ENCODE measurements around the gene NOP56. TPM values are rescaled to one million over a fixed set of nuclear protein-coding genes. Genes with fewer than 3 reads are reported as not detected.

The NOP56 gene
- total RNA-seq (2012; rRNA removed), result 209 and 212 TPM in 2 replicates

- Histone ChIP-seq H3K4me3 (ENCODE audit: low read length) (peak within 1 kb of the TSS; percentile 87), H3K4me2 (ENCODE audit: low read length) (peak within 1 kb of the TSS; percentile 86), H3K36me3 (ENCODE audit: insufficient read depth, low read length) (peaks cover 37% of the 10 kb centered on the region), H3K9ac (ENCODE audit: low read depth, low read length) (peak within 1 kb of the TSS; percentile 90), H3K4me1 (ENCODE audit: control insufficient read depth, insufficient read depth, low read length) (peaks cover 22% of the 10 kb centered on the region), H3K9me3 (replicated peaks; ENCODE audit: low read length) (no peaks in the 10 kb centered on the region), H3K27me3 (ENCODE audit: control insufficient read depth, insufficient read depth, low read length) (no peaks in the 10 kb centered on the region)
Measured at GRCh38 chr20:2651772-2652723, at the start of gene NOP56. Gene NOP56 (plus strand): TSS chr20:2652632. CDS start chr20:2652661, 29 bp downstream.

GRCh38 chr20:2602746-2603145 is 49.7 kb upstream of the NOP56 start:
- Histone ChIP-seq H3K9me3 (replicated peaks; ENCODE audit: low read length) (peaks cover 4% of the 10 kb centered on the region), H3K4me1 (ENCODE audit: control insufficient read depth, insufficient read depth, low read length) (no peaks in the 10 kb centered on the region), H3K4me3 (ENCODE audit: low read length) (no peak overlapping the region), H3K27me3 (ENCODE audit: control insufficient read depth, insufficient read depth, low read length) (peaks cover 24% of the 10 kb centered on the region), H3K36me3 (ENCODE audit: insufficient read depth, low read length) (no peaks in the 10 kb centered on the region), H3K9ac (ENCODE audit: low read depth, low read length) (no peak overlapping the region), H3K4me2 (ENCODE audit: low read length) (no peak overlapping the region)

GRCh38 chr20:2603816-2604505 is 48.5 kb upstream of the NOP56 start:
- Histone ChIP-seq H3K9ac (ENCODE audit: low read depth, low read length) (no peak overlapping the region), H3K27me3 (ENCODE audit: control insufficient read depth, insufficient read depth, low read length) (peaks cover 24% of the 10 kb centered on the region), H3K9me3 (replicated peaks; ENCODE audit: low read length) (peaks cover 4% of the 10 kb centered on the region), H3K4me1 (ENCODE audit: control insufficient read depth, insufficient read depth, low read length) (no peaks in the 10 kb centered on the region), H3K4me2 (ENCODE audit: low read length) (no peak overlapping the region), H3K36me3 (ENCODE audit: insufficient read depth, low read length) (no peaks in the 10 kb centered on the region), H3K4me3 (ENCODE audit: low read length) (no peak overlapping the region)

GRCh38 chr20:2604506-2604835 is 48.0 kb upstream of the NOP56 start:
- H3K9ac ChIP-seq (ENCODE audit: low read depth, low read length), result no peak overlapping the region
- no peak overlapping the region for H3K4me3 ChIP-seq (ENCODE audit: low read length)
- H3K4me2 ChIP-seq (ENCODE audit: low read length), result no peak overlapping the region
- peaks cover 4% of the 10 kb centered on the region for H3K9me3 ChIP-seq (replicated peaks; ENCODE audit: low read length)
- peaks cover 24% of the 10 kb centered on the region for H3K27me3 ChIP-seq (ENCODE audit: control insufficient read depth, insufficient read depth, low read length)
- H3K4me1 ChIP-seq (ENCODE audit: control insufficient read depth, insufficient read depth, low read length), result no peaks in the 10 kb centered on the region
- no peaks in the 10 kb centered on the region for H3K36me3 ChIP-seq (ENCODE audit: insufficient read depth, low read length)

GRCh38 chr20:2606507-2607006 is 45.9 kb upstream of the NOP56 start:
- no peak overlapping the region for H3K9ac ChIP-seq (ENCODE audit: low read depth, low read length)
- H3K4me2 ChIP-seq (ENCODE audit: low read length), result no peak overlapping the region
- peaks cover 4% of the 10 kb centered on the region for H3K9me3 ChIP-seq (replicated peaks; ENCODE audit: low read length)
- peaks cover 33% of the 10 kb centered on the region for H3K27me3 ChIP-seq (ENCODE audit: control insufficient read depth, insufficient read depth, low read length)
- no peaks in the 10 kb centered on the region for H3K36me3 ChIP-seq (ENCODE audit: insufficient read depth, low read length)
- no peaks in the 10 kb centered on the region for H3K4me1 ChIP-seq (ENCODE audit: control insufficient read depth, insufficient read depth, low read length)
- no peak overlapping the region for H3K4me3 ChIP-seq (ENCODE audit: low read length)

- Histone ChIP-seq H3K27me3 (ENCODE audit: control insufficient read depth, insufficient read depth, low read length) (peaks cover 34% of the 10 kb centered on the region), H3K4me2 (ENCODE audit: low read length) (no peak overlapping the region), H3K36me3 (ENCODE audit: insufficient read depth, low read length) (no peaks in the 10 kb centered on the region), H3K4me1 (ENCODE audit: control insufficient read depth, insufficient read depth, low read length) (no peaks in the 10 kb centered on the region), H3K4me3 (ENCODE audit: low read length) (no peak overlapping the region), H3K9ac (ENCODE audit: low read depth, low read length) (no peak overlapping the region), H3K9me3 (replicated peaks; ENCODE audit: low read length) (peaks cover 4% of the 10 kb centered on the region)
Measured at GRCh38 chr20:2610326-2610725, 42.1 kb upstream of the NOP56 start.

- Histone ChIP-seq H3K4me1 (ENCODE audit: control insufficient read depth, insufficient read depth, low read length) (no peaks in the 10 kb centered on the region), H3K4me3 (ENCODE audit: low read length) (no peak overlapping the region), H3K27me3 (ENCODE audit: control insufficient read depth, insufficient read depth, low read length) (peaks cover 41% of the 10 kb centered on the region), H3K9me3 (replicated peaks; ENCODE audit: low read length) (peaks cover 4% of the 10 kb centered on the region), H3K4me2 (ENCODE audit: low read length) (no peak overlapping the region), H3K36me3 (ENCODE audit: insufficient read depth, low read length) (no peaks in the 10 kb centered on the region), H3K9ac (ENCODE audit: low read depth, low read length) (no peak overlapping the region)
Measured at GRCh38 chr20:2610941-2611720, 41.3 kb upstream of the NOP56 start.

- Histone ChIP-seq H3K36me3 (ENCODE audit: insufficient read depth, low read length) (no peaks in the 10 kb centered on the region), H3K9me3 (replicated peaks; ENCODE audit: low read length) (peaks cover 4% of the 10 kb centered on the region), H3K4me3 (ENCODE audit: low read length) (no peak overlapping the region), H3K27me3 (ENCODE audit: control insufficient read depth, insufficient read depth, low read length) (peaks cover 51% of the 10 kb centered on the region), H3K9ac (ENCODE audit: low read depth, low read length) (no peak overlapping the region), H3K4me1 (ENCODE audit: control insufficient read depth, insufficient read depth, low read length) (no peaks in the 10 kb centered on the region), H3K4me2 (ENCODE audit: low read length) (no peak overlapping the region)
Measured at GRCh38 chr20:2612073-2612472, 40.4 kb upstream of the NOP56 start.

GRCh38 chr20:2616634-2617033 is 35.8 kb upstream of the NOP56 start:
- Histone ChIP-seq H3K9ac (ENCODE audit: low read depth, low read length) (no peak overlapping the region), H3K4me2 (ENCODE audit: low read length) (no peak overlapping the region), H3K27me3 (ENCODE audit: control insufficient read depth, insufficient read depth, low read length) (peaks cover 57% of the 10 kb centered on the region), H3K36me3 (ENCODE audit: insufficient read depth, low read length) (no peaks in the 10 kb centered on the region), H3K4me3 (ENCODE audit: low read length) (no peak overlapping the region), H3K4me1 (ENCODE audit: control insufficient read depth, insufficient read depth, low read length) (no peaks in the 10 kb centered on the region), H3K9me3 (replicated peaks; ENCODE audit: low read length) (no peaks in the 10 kb centered on the region)

- H3K9me3 ChIP-seq (replicated peaks; ENCODE audit: low read length), result no peaks in the 10 kb centered on the region
- H3K36me3 ChIP-seq (ENCODE audit: insufficient read depth, low read length), result no peaks in the 10 kb centered on the region
- peaks cover 54% of the 10 kb centered on the region for H3K27me3 ChIP-seq (ENCODE audit: control insufficient read depth, insufficient read depth, low read length)
- no peak overlapping the region for H3K4me2 ChIP-seq (ENCODE audit: low read length)
- no peak overlapping the region for H3K9ac ChIP-seq (ENCODE audit: low read depth, low read length)
- H3K4me1 ChIP-seq (ENCODE audit: control insufficient read depth, insufficient read depth, low read length), result no peaks in the 10 kb centered on the region
- H3K4me3 ChIP-seq (ENCODE audit: low read length), result no peak overlapping the region
Measured at GRCh38 chr20:2617099-2617714, 35.2 kb upstream of the NOP56 start.

- Histone ChIP-seq H3K27me3 (ENCODE audit: control insufficient read depth, insufficient read depth, low read length) (peaks cover 43% of the 10 kb centered on the region), H3K4me1 (ENCODE audit: control insufficient read depth, insufficient read depth, low read length) (no peaks in the 10 kb centered on the region), H3K36me3 (ENCODE audit: insufficient read depth, low read length) (no peaks in the 10 kb centered on the region), H3K9ac (ENCODE audit: low read depth, low read length) (no peak overlapping the region), H3K4me2 (ENCODE audit: low read length) (no peak overlapping the region), H3K4me3 (ENCODE audit: low read length) (no peak overlapping the region), H3K9me3 (replicated peaks; ENCODE audit: low read length) (no peaks in the 10 kb centered on the region)
Measured at GRCh38 chr20:2618815-2619214, 33.6 kb upstream of the NOP56 start.
